Measurements from ENCODE around the gene ANKRD6.

The ANKRD6 gene

DNA sequence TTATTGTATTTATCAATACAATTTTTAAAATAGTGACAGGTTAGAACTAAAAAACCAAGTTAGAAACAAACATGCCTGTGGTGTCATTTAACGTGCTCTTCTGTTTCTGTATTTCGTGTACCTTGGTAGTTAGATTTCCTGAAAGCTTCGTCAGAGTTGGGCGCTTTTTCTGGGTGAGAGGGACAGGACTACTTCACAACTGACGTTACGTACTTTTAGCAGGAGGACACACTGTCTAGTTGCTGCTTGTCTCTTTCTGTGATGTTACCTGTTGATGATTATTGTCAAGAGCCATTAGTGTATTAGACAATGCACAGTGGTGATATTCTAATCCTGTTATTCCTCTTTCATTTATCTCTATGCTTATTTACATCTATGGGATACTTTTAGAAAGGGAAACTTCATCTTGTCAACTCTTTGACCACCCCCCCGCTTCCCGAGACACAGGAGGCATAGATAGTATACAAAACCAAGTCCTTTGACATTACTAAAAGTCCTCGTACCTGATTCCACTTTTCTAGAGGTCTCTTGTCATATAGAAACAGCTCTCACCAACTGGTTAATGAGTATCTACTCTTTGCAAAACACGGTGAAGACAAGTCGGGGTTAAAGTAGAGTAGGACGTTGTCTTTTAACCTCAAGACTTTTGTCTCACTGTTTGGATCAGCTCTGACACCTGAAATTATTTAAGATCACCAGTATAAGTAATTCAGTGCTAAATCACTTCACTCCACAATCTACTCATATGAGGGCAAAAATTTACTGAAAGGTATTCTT, 109.3 kb downstream of the ANKRD6 start:
- H3K4me3 ChIP-seq (ENCODE audit: low read depth, low read length), result no peak overlapping the region
- in situ Hi-C loops (cut with HindIII; ENCODE audit: low sequenced_read_pairs), result no loop called here
- DNase-seq (ENCODE audit: low read depth, low spot score), result no peak
- TF ChIP-seq, protein P1, sequence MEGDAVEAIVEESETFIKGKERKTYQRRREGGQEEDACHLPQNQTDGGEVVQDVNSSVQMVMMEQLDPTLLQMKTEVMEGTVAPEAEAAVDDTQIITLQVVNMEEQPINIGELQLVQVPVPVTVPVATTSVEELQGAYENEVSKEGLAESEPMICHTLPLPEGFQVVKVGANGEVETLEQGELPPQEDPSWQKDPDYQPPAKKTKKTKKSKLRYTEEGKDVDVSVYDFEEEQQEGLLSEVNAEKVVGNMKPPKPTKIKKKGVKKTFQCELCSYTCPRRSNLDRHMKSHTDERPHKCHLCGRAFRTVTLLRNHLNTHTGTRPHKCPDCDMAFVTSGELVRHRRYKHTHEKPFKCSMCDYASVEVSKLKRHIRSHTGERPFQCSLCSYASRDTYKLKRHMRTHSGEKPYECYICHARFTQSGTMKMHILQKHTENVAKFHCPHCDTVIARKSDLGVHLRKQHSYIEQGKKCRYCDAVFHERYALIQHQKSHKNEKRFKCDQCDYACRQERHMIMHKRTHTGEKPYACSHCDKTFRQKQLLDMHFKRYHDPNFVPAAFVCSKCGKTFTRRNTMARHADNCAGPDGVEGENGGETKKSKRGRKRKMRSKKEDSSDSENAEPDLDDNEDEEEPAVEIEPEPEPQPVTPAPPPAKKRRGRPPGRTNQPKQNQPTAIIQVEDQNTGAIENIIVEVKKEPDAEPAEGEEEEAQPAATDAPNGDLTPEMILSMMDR (IDR thresholded peaks at IDR 0.05; ENCODE audit: low read depth, low read length), result no peak

DNA sequence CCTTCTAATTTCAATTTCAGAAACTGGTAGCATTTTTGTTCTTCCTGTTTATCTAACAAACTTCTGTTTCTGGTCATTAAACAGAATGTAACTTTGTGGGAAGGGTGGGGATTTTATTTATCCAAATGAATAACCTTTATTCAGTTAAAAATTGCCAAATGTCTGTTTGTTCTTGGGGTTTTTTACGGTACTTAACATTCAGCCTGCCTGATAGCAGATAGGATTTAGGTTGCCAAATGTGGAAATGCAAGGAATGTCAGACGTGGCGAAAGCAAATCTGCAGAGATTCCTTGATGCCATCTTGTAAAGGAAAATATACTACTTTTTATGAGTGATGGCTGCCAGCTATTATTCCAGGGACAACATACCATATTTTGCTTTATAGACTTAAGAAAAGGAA, 109.9 kb downstream of the ANKRD6 start:
- in situ Hi-C loops (cut with HindIII; ENCODE audit: low sequenced_read_pairs), result no loop called here
- TF ChIP-seq, protein P1 (IDR thresholded peaks at IDR 0.05; ENCODE audit: low read depth, low read length), result no peak
- no peak overlapping the region for H3K4me3 ChIP-seq (ENCODE audit: low read depth, low read length)
- no peak for DNase-seq (ENCODE audit: low read depth, low spot score)

DNA sequence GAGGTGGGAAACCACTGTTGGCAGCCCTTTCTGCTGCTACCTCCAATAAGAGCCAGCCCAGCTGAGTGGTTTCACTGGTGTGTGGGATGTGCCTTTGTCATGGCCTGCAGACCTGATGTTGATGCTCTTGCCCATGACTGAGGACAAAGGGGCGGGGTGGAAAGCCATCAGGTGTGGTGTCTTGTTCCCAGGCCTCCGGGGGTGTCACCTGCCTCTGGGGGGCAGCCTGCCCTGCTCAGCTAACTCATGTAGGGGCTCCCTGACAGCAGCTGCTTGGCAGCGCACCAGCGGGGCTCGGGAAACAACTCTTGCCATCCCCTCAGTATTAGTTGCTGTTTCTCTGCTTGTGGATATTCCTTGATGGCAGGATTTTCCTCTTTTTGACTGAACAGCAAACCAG, 114.3 kb downstream of the ANKRD6 start:
- DNase-seq (ENCODE audit: low read depth, low spot score), result no peak
- H3K4me3 ChIP-seq (ENCODE audit: low read depth, low read length), result no peak overlapping the region
- in situ Hi-C loops (cut with HindIII; ENCODE audit: low sequenced_read_pairs), result no loop called here
- TF ChIP-seq, protein P1 (IDR thresholded peaks at IDR 0.05; ENCODE audit: low read depth, low read length), result no peak

DNA sequence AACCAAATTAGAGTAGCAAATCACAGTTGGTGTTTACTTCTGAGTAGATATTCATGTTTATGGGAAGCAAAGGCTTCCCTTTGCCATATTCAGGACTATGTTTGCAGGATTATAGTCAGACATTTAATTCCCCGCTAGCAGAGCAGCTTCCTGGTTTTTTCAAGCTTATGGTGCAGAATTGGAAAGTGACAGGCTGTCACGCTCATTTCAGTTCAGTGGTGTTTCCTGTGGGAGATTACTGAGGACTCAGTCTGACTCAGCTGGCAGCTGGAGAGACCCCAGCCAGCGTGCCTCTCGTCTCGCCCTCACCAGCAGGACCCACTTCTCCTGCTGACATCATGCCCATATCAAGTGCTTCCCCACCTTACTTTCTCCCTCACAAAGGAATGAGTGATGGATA, 120.5 kb downstream of the ANKRD6 start:
- in situ Hi-C loops (cut with HindIII; ENCODE audit: low sequenced_read_pairs), result no loop called here
- TF ChIP-seq, protein P1 (IDR thresholded peaks at IDR 0.05; ENCODE audit: low read depth, low read length), result no peak
- no peak overlapping the region for H3K4me3 ChIP-seq (ENCODE audit: low read depth, low read length)
- DNase-seq (ENCODE audit: low read depth, low spot score), result no peak

DNA sequence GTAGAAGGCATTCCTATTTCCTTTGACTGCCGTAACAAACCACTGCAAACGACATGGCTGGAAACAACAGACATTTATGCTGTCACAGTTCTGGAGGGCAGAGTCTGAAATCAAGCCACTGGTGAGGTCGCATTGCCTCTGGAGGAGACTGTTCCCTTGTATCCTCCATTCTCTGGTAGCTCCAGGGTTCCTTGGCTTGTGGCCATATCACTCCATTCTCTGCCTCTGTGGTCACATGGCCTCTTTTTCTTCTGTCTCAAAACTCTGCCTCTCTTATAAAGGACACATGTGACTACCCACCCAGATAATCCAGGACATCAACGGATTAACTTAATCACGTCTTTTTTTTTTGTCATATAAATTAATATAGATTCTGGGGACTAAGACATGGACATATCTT, 121.2 kb downstream of the ANKRD6 start:
- TF ChIP-seq, protein P1 (IDR thresholded peaks at IDR 0.05; ENCODE audit: low read depth, low read length), result no peak
- no peak overlapping the region for H3K4me3 ChIP-seq (ENCODE audit: low read depth, low read length)
- in situ Hi-C loops (cut with HindIII; ENCODE audit: low sequenced_read_pairs), result no loop called here
- no peak for DNase-seq (ENCODE audit: low read depth, low spot score)

DNA sequence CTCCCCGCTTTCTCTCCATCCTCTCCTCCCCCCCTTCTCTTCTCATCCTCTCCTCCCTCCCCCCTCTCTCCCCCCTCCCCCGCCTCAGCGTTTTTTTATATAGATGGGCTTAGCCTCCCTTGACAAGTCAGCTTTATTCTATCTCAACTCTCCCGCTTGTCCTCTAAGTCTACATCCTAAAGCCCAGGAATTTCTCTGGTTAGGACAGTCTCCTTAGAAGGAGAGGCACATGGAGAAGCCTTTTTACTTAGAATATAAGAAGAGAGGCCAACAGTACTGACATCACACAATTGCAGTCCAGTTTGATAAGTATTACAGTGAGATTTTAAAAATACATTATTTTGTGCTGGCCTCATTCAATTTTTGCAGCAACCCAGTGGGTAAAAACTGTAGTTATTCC, 122.1 kb downstream of the ANKRD6 start:
- H3K4me3 ChIP-seq (ENCODE audit: low read depth, low read length), result no peak overlapping the region
- in situ Hi-C loops (cut with HindIII; ENCODE audit: low sequenced_read_pairs), result no loop called here
- DNase-seq (ENCODE audit: low read depth, low spot score), result no peak
- TF ChIP-seq, protein P1 (IDR thresholded peaks at IDR 0.05; ENCODE audit: low read depth, low read length), result no peak

Measured in astrocyte of the spinal cord (primary cell).